ENCODE data around the gene FGF8. TPM values are rescaled to one million over a fixed set of nuclear protein-coding genes. Genes with fewer than 3 reads are reported as not detected.

The FGF8 gene
- total and polyA plus RNA-seq, 9 of the 15 experiments (the other 6 are each of a cell fraction or from before 2014, with no cell fraction given): 0.13 to 0.82 (median 0.37) TPM; not detected in 5

- TF ChIP-seq ZNF124 (CRISPR knock-in tag; IDR thresholded peaks at IDR 0.05): no peak
- no peak for TF ChIP-seq IRF1 (CRISPR knock-in tag; IDR thresholded peaks at IDR 0.05; ENCODE audit: borderline replicate concordance)
- no peak for TF ChIP-seq IRF2 (CRISPR knock-in tag; IDR thresholded peaks at IDR 0.05)
- no peak for TF ChIP-seq THRB (CRISPR knock-in tag; conservative IDR thresholded peaks at IDR 0.05)
- TF ChIP-seq DLX4 (CRISPR knock-in tag; IDR thresholded peaks at IDR 0.05): no peak
- 0 out of 2 replicates have a peak, but pooled peaks have one; percentile 30 for TF ChIP-seq ARID3A (IDR thresholded peaks at IDR 0.05; ENCODE audit: borderline replicate concordance, low read depth, low read length)
- no peak for TF ChIP-seq BRD9 (IDR thresholded peaks at IDR 0.05; ENCODE audit: low read depth, partially characterized antibody)
- no peak for TF ChIP-seq ILK (tag; IDR thresholded peaks at IDR 0.05; ENCODE audit: borderline replicate concordance, low read depth)
- TF ChIP-seq CHAMP1 (IDR thresholded peaks at IDR 0.05): no peak
- TF ChIP-seq NFE2L1 (tag; IDR thresholded peaks at IDR 0.05; ENCODE audit: borderline replicate concordance, low read depth): no peak
- TF ChIP-seq ADNP (tag; IDR thresholded peaks at IDR 0.05): peak; percentile 83
- TF ChIP-seq WHSC1 (IDR thresholded peaks at IDR 0.05; ENCODE audit: low read length): no peak
- TF ChIP-seq CUX1 (CRISPR knock-in tag; IDR thresholded peaks at IDR 0.05): no peak
- TF ChIP-seq NRF1 (conservative IDR thresholded peaks at IDR 0.05 in 1 of 2, IDR thresholded peaks at IDR 0.05 in 1 of 2): no peak
- TF ChIP-seq ZNF134 (CRISPR knock-in tag; conservative IDR thresholded peaks at IDR 0.05): no peak
Observed at GRCh38 chr10:101824736-101825135, 48.8 kb upstream of the FGF8 start (continued).

Measured in K562 (cell line).